IPS DF 6.9 (cell line): ENCODE measurements around the gene GPATCH8.

Experiments used
- DNase-seq: peaks from one replicate; pipeline ENCODE4 v3.0.0-alpha.2; 2013; ENCODE audit warnings: low read depth, low spot score
- H3K27ac ChIP-seq: one replicate; pipeline ENCODE4 v1.5.1; 2013; ENCODE audit warnings: low read length, control low read depth
- H3K27me3 ChIP-seq: 2 replicates; pipeline ENCODE4 v1.6.1; 2013; ENCODE audit warnings: mild to moderate bottlenecking, low read length; ENCODE audit not compliant: control insufficient read depth, insufficient read depth
- H3K36me3 ChIP-seq: 2 replicates; pipeline ENCODE4 v1.6.1; 2013; ENCODE audit warnings: low read length; ENCODE audit not compliant: control insufficient read depth, insufficient read depth
- H3K4me1 ChIP-seq: 2 replicates; pipeline ENCODE4 v1.6.1; 2013; ENCODE audit warnings: low read length; ENCODE audit not compliant: control insufficient read depth, insufficient read depth
- H3K4me3 ChIP-seq: 2 replicates; pipeline ENCODE4 v1.5.1; 2013; ENCODE audit warnings: mild to moderate bottlenecking, low read length
- H3K9me3 ChIP-seq: 2 replicates; pipeline ENCODE4 v1.6.1; 2013; ENCODE audit warnings: low read length, inconsistent platforms; ENCODE audit not compliant: control insufficient read depth, insufficient read depth
- WGBS: extraction: QIAGEN DNeasy Blood & Tissue Kit; methylation state at CpG from one replicate; pipeline ENCODE4 v1.1.7; 2013; ENCODE audit warnings: mixed read lengths, missing lambda C conversion rate; ENCODE audit not compliant: insufficient read length, insufficient coverage; 5-methylcytosine and 5-hydroxymethylcytosine counted together

The GPATCH8 gene

GRCh38 chr17:44493339-44493738 lies 9.9 kb downstream of the GPATCH8 start:
- Histone ChIP-seq H3K27me3 (no peaks in the 10 kb centered on the region), H3K9me3 (no peaks in the 10 kb centered on the region), H3K36me3 (no peaks in the 10 kb centered on the region), H3K27ac (no peak overlapping the region), H3K4me1 (no peaks in the 10 kb centered on the region), H3K4me3 (no peak overlapping the region)
- no CpG with 5 or more reads among the region's 5 CpGs for WGBS
- DNase-seq = no peak

- DNase-seq = no peak
- no peaks in the 10 kb centered on the region for H3K27me3 ChIP-seq
- no peaks in the 10 kb centered on the region for H3K36me3 ChIP-seq
- H3K27ac ChIP-seq = no peak overlapping the region
- no peaks in the 10 kb centered on the region for H3K4me1 ChIP-seq
- H3K9me3 ChIP-seq = no peaks in the 10 kb centered on the region
- no peak overlapping the region for H3K4me3 ChIP-seq
- WGBS = no CpG with 5 or more reads among the region's 2 CpGs
Observed at GRCh38 chr17:44492706-44493272, 10.4 kb downstream of the GPATCH8 start.

- Histone ChIP-seq H3K27me3 (no peaks in the 10 kb centered on the region), H3K36me3 (no peaks in the 10 kb centered on the region), H3K27ac (no peak overlapping the region), H3K9me3 (no peaks in the 10 kb centered on the region), H3K4me3 (no peak overlapping the region), H3K4me1 (no peaks in the 10 kb centered on the region; the same call in 1 of the 2 replicates)
- no peak for DNase-seq
- WGBS = no CpG with 5 or more reads among the region's 6 CpGs
Observed at GRCh38 chr17:44489581-44489980, 13.6 kb downstream of the GPATCH8 start.

- no peak for DNase-seq
- Histone ChIP-seq H3K27ac (no peak overlapping the region), H3K27me3 (no peaks in the 10 kb centered on the region), H3K4me3 (no peak overlapping the region), H3K9me3 (no peaks in the 10 kb centered on the region), H3K4me1 (no peaks in the 10 kb centered on the region; the same call in 1 of the 2 replicates), H3K36me3 (no peaks in the 10 kb centered on the region)
- WGBS = no CpG with 5 or more reads among the region's 2 CpGs
Observed at GRCh38 chr17:44487170-44487569, 16.0 kb downstream of the GPATCH8 start.

GRCh38 chr17:44473367-44473766 lies 29.8 kb downstream of the GPATCH8 start:
- Histone ChIP-seq H3K4me3 (no peak overlapping the region), H3K9me3 (no peaks in the 10 kb centered on the region), H3K4me1 (no peaks in the 10 kb centered on the region), H3K36me3 (no peaks in the 10 kb centered on the region; the same call in 1 of the 2 replicates), H3K27ac (no peak overlapping the region), H3K27me3 (no peaks in the 10 kb centered on the region)
- no CpG with 5 or more reads among the region's 6 CpGs for WGBS
- no peak for DNase-seq

GRCh38 chr17:44469676-44470075 lies 33.5 kb downstream of the GPATCH8 start:
- Histone ChIP-seq H3K4me3 (no peak overlapping the region), H3K9me3 (no peaks in the 10 kb centered on the region), H3K27ac (no peak overlapping the region), H3K4me1 (no peaks in the 10 kb centered on the region), H3K27me3 (no peaks in the 10 kb centered on the region), H3K36me3 (no peaks in the 10 kb centered on the region; the same call in 1 of the 2 replicates)
- no peak for DNase-seq
- no CpG with 5 or more reads among the region's 2 CpGs for WGBS

GRCh38 chr17:44467108-44467507 lies 36.1 kb downstream of the GPATCH8 start:
- Histone ChIP-seq H3K27ac (no peak overlapping the region), H3K4me1 (no peaks in the 10 kb centered on the region), H3K4me3 (no peak overlapping the region), H3K27me3 (no peaks in the 10 kb centered on the region), H3K9me3 (no peaks in the 10 kb centered on the region), H3K36me3 (no peaks in the 10 kb centered on the region; the same call in 1 of the 2 replicates)
- DNase-seq = no peak
- no CpG with 5 or more reads among the region's 3 CpGs for WGBS

- no peaks in the 10 kb centered on the region; the same call in 1 of the 2 replicates for H3K36me3 ChIP-seq
- H3K27ac ChIP-seq = no peak overlapping the region
- H3K4me1 ChIP-seq = no peaks in the 10 kb centered on the region
- no peaks in the 10 kb centered on the region for H3K9me3 ChIP-seq
- no peak for DNase-seq
- no peak overlapping the region for H3K4me3 ChIP-seq
- no peaks in the 10 kb centered on the region for H3K27me3 ChIP-seq
Observed at GRCh38 chr17:44466339-44466738, 36.9 kb downstream of the GPATCH8 start.

- Histone ChIP-seq H3K27ac (no peak overlapping the region), H3K9me3 (no peaks in the 10 kb centered on the region), H3K36me3 (no peaks in the 10 kb centered on the region), H3K4me3 (no peak overlapping the region), H3K4me1 (no peaks in the 10 kb centered on the region), H3K27me3 (no peaks in the 10 kb centered on the region)
- no CpG with 5 or more reads among the region's 3 CpGs for WGBS
- no peak for DNase-seq
Observed at GRCh38 chr17:44465897-44466296, 37.3 kb downstream of the GPATCH8 start.

- no peaks in the 10 kb centered on the region for H3K9me3 ChIP-seq
- WGBS = no CpG with 5 or more reads among the region's 2 CpGs
- H3K27ac ChIP-seq = no peak overlapping the region
- H3K36me3 ChIP-seq = no peaks in the 10 kb centered on the region
- no peaks in the 10 kb centered on the region for H3K27me3 ChIP-seq
- DNase-seq = no peak
- H3K4me1 ChIP-seq = no peaks in the 10 kb centered on the region
- no peak overlapping the region for H3K4me3 ChIP-seq
Observed at GRCh38 chr17:44465276-44465675, 37.9 kb downstream of the GPATCH8 start.

GRCh38 chr17:44464037-44464436 lies 39.2 kb downstream of the GPATCH8 start:
- Histone ChIP-seq H3K27ac (no peak overlapping the region), H3K36me3 (no peaks in the 10 kb centered on the region), H3K4me3 (no peak overlapping the region), H3K9me3 (no peaks in the 10 kb centered on the region), H3K27me3 (no peaks in the 10 kb centered on the region), H3K4me1 (no peaks in the 10 kb centered on the region)
- DNase-seq = no peak
- WGBS = no CpG with 5 or more reads among the region's 1 CpG
